Mucosa of descending colon (tissue), 3 donors: Measurements from ENCODE around the gene LCE7A. TPM values are rescaled to one million over a fixed set of nuclear protein-coding genes. Genes with fewer than 3 reads are reported as not detected.

Source experiments
- ATAC-seq: fragments of 200-7000 bp; cut with Tn5 transposase; one replicate; pipeline ENCODE4 v1.9.1; 2020; ENCODE audit warnings: mild to moderate bottlenecking, moderate library complexity
- DNase-seq, 3 donors: peaks; one replicate each; pipeline ENCODE4 v3.0.0-alpha.2; 2020
- H3K36me3 ChIP-seq: fragments of 200-600 bp; one replicate; pipeline ENCODE4 v1.8.0; 2021; ENCODE audit warnings: low read depth, mild to moderate bottlenecking
- H3K4me1 ChIP-seq: fragments of 200-600 bp; one replicate; pipeline ENCODE4 v1.8.0; 2021; ENCODE audit warnings: low read depth, mild to moderate bottlenecking
- H3K4me3 ChIP-seq: fragments of 200-600 bp; one replicate; pipeline ENCODE4 v1.8.0; 2021; ENCODE audit warnings: mild to moderate bottlenecking
- H3K9me3 ChIP-seq: fragments of 200-600 bp; one replicate; pipeline ENCODE4 v1.8.0; 2021; ENCODE audit warnings: mild to moderate bottlenecking
- intact Hi-C, 2 donors: fragments of 100-400 bp; cut with DNase I in 1 of 2; cut with micrococcal nuclease in 1 of 2; formaldehyde crosslinking; loops; one replicate each; pipeline versions ENCODE4 v1.11.0 to v1.11.1; 2022; cut with DNase I, micrococcal nuclease
- total RNA-seq, 3 donors: library from RNA; stranded (reverse); fragmentation: NEBNext Ultra II Directional in 2 of 3; extraction: Animal tissue kit (Norgen Biotek cat#: 25700) in 2 of 3; gene quantifications; one replicate each; pipeline versions ENCODE4 v1.2.1 to v1.2.4, GENCODE V29; 2021 to 2023
- TF ChIP-seq, protein P1 (sequence below): fragments of 200-600 bp; IDR thresholded peaks from one replicate; pipeline ENCODE4 v1.8.0; 2022; ENCODE audit warnings: antibody characterized with exemption, mild to moderate bottlenecking
- donor health status: DM: no; HTN: no; CAD: no; lungs with moderate emphysema.
- donor health status: DM: no; HTN: no; CAD: no.
- donor health status: DM: no; HTN: yes; CAD: no.

Gene LCE7A
- total RNA-seq, 3 donors from 2014 or later = not detected

DNA sequence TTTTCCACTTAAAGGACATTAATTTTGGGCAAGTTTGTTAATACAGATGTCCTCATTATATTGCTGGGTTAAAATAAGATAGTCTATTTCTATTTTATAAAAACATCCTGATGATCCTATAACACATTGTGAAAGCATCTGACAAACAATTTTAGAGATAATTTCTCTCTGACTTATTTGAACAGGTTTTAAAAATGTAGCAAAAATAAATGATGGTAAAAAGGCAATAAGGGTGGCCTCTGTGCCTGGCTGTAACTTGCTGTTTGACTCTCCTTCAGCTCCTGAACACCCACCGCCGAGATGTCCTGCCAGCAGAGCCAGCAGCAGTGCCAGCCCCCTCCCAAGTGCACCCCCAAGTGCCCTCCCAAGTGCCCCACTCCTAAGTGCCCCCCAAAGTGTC is 32.6 kb upstream of the LCE7A start, which contains the start of gene LCE1A:
TSS of gene LCE1A (plus strand) at position 301 of the 400 bp plus-strand sequence. CDS start at position 301, 0 bp downstream.
- DNase-seq (no peak), ATAC-seq (no peak)
- Histone ChIP-seq H3K36me3 (no peaks in the 10 kb centered on the region), H3K9me3 (no peaks in the 10 kb centered on the region), H3K4me3 (no peak within 1 kb of the TSS), H3K4me1 (no peaks in the 10 kb centered on the region)
- intact Hi-C loops = no loop called here
- TF ChIP-seq, protein P1, sequence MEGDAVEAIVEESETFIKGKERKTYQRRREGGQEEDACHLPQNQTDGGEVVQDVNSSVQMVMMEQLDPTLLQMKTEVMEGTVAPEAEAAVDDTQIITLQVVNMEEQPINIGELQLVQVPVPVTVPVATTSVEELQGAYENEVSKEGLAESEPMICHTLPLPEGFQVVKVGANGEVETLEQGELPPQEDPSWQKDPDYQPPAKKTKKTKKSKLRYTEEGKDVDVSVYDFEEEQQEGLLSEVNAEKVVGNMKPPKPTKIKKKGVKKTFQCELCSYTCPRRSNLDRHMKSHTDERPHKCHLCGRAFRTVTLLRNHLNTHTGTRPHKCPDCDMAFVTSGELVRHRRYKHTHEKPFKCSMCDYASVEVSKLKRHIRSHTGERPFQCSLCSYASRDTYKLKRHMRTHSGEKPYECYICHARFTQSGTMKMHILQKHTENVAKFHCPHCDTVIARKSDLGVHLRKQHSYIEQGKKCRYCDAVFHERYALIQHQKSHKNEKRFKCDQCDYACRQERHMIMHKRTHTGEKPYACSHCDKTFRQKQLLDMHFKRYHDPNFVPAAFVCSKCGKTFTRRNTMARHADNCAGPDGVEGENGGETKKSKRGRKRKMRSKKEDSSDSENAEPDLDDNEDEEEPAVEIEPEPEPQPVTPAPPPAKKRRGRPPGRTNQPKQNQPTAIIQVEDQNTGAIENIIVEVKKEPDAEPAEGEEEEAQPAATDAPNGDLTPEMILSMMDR = no peak

DNA sequence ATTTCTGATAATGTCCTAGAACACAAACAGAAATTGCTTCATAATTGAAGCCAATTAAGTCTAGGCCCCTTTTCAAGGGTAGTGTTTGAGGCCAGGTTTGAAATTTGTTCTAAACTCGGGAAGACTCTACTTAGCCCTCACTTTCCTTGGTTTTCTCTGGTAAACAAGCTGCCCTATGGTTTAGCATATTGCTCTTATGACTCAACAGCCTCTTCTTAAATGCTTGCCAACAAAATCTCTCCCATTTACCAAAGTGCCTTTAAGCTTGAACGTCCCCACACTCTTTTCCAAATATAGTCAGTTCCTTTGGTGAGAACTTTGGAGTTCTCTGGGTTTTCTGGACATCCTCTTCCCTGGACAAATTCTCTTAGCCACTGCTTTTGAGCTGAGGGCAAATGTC is 22.9 kb upstream of the LCE7A start:
- TF ChIP-seq, protein P1 = no peak
- ATAC-seq (no peak), DNase-seq (no peak)
- Histone ChIP-seq H3K4me3 (no peak overlapping the region), H3K36me3 (no peaks in the 10 kb centered on the region), H3K4me1 (no peaks in the 10 kb centered on the region), H3K9me3 (no peaks in the 10 kb centered on the region)
- intact Hi-C loops = no loop called here

DNA sequence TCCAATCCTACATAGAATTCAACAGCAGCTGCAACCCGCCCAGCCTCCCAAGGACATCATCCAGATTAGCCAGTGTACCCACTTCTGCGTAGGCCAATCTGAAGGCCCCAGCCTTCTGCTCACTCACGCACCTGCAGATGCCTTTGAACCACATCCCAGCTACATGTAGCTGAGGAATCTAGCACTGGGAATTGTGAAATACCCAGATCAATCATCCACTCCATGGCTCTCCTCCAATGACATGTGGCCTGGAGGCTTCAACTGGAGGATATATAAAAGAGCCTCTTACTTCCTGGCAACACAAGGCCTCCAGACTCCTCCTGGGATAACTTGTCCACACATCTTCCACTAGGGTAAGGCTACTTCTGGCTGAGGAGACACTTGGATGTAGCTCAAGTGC is 17.2 kb upstream of the LCE7A start, which contains the start of gene LCE6A:
TSS of gene LCE6A (plus strand) at position 301 of the 400 bp plus-strand sequence. CDS start 665 bp downstream, outside the sequence.
- TF ChIP-seq, protein P1 = no peak
- Histone ChIP-seq H3K9me3 (no peaks in the 10 kb centered on the region), H3K4me1 (no peaks in the 10 kb centered on the region), H3K4me3 (no peak within 1 kb of the TSS), H3K36me3 (no peaks in the 10 kb centered on the region)
- intact Hi-C loops = no loop called here
- DNase-seq (no peak), ATAC-seq (no peak)

DNA sequence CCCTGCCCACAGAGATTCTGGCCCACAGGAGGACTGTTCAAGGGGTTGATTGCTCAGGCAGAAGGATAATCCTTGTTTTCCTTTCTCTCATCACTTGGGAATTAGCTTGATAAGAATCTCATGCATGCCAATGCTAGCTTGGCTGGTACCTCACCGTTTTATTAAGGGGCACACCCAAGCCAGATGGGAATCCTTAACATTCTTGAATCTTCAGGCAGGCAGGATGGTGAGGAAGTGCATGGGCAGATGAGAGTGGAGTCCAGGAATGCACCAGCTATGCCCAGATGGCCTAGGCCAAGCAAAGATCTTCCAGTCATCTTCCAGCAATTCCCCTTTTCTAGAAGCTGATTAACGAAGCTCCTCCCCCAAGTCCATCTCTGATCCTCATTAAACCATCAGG is 4.1 kb upstream of the LCE7A start:
- TF ChIP-seq, protein P1 = no peak
- H3K9me3 ChIP-seq = no peaks in the 10 kb centered on the region
- intact Hi-C loops = no loop called here
- ATAC-seq (no peak), DNase-seq (no peak)
- no peaks in the 10 kb centered on the region for H3K4me1 ChIP-seq
- no peak overlapping the region for H3K4me3 ChIP-seq
- no peaks in the 10 kb centered on the region for H3K36me3 ChIP-seq

DNA sequence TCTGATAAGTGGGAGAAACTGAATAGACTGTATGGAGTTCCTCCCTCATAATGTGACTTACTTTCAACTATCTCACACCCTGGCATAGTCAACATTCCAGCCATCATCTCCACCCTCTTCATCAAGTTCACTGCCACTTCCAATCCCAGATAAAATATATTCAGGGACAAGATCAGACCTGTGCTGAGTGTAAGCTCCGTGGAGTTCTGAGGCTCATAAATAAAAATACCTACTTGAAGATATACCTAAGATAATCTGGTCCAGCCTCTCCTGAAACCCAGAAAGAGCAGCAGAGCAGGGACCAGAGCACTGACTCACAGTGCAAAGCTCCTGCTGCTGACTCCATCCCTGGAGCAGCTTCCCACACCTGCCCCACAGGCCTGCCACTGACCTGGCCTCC is 1.7 kb upstream of the LCE7A start:
- Histone ChIP-seq H3K4me3 (no peak overlapping the region), H3K9me3 (no peaks in the 10 kb centered on the region), H3K36me3 (no peaks in the 10 kb centered on the region), H3K4me1 (no peaks in the 10 kb centered on the region)
- ATAC-seq (no peak), DNase-seq (no peak)
- TF ChIP-seq, protein P1 = no peak
- intact Hi-C loops = no loop called here

DNA sequence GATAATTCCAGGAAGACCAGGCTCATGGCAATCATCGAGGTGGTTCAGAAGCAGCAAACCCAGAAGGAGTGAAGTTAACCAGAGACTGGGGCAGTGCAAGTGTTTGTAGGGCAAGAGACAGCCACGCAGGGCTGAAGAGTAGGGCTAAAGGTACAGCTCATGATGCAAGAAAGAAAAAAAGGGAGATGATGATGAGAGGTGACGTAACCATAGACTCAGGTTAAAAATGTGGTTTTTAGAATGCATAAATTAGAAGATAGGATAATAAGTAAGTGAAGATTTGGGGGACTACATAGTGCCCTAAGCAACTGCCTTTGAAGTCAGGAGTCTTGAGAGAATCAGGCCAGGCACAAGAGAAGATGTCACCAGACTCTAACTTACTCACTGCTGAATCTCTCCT is 333 bp downstream of the LCE7A start:
- Histone ChIP-seq H3K4me3 (no peak overlapping the region), H3K9me3 (no peaks in the 10 kb centered on the region), H3K36me3 (no peaks in the 10 kb centered on the region), H3K4me1 (no peaks in the 10 kb centered on the region)
- no peak for ATAC-seq
- TF ChIP-seq, protein P1 = no peak
- DNase-seq = no peak
- intact Hi-C loops = no loop called here
